Gastrocnemius medialis (tissue), 4 donors: ENCODE data around the gene GTF3C4.

ENCODE experiments used
- POLR2A ChIP-seq, 2 donors: fragments of 450-650 bp; IDR thresholded peaks; one replicate each; pipeline ENCODE4 v1.6.1; 2017; ENCODE audit warnings: antibody characterized with exemption in 2 of 2, mild to moderate bottlenecking in 2 of 2, moderate library complexity in 2 of 2
- TF ChIP-seq, protein P1 (sequence below), 5 experiments: fragments of 450-650 bp in 3 of 5; fragments of 200-600 bp in 2 of 5; sonication (generic) in 2 of 5; IDR thresholded peaks in 4 of 5; conservative IDR thresholded peaks in 1 of 5; 1 replicate in 4 of 5; 2 replicates in 1 of 5; pipeline ENCODE4 v1.5.1; 2016 to 2019; ENCODE audit warnings: antibody characterized with exemption in 5 of 5, mild to moderate bottlenecking in 3 of 5, moderate library complexity in 3 of 5

DNA sequence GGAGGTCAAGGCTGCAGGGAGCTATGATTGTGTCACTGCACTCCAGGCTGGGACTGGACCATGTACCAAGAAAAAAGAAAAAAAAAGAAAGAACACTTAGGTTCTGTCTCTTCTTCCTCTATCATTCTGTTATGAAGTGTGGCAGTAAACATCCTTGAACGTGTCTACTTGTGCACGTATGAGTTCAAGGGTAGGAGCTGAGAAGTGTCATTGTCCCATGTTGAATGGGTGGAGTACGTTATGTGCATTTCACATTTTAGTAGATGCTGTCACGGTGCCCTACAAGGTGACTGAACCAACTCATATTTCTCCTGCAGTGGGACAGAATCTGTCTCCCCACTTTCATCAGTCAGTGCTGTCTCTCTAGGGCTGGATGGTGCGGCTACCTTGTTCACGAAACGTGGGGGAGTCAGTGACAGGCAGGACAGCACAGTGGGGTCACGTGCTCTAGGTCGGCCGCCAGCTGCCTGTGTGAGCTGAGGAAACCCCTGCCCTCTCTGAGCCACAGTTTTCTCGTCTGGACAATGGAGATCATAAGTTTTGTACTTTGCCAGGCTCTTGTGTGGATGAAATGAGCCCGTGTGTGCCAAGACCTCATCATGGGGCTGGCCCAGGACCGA lies 47.2 kb downstream of the GTF3C4 start:
- TF ChIP-seq, protein P1, sequence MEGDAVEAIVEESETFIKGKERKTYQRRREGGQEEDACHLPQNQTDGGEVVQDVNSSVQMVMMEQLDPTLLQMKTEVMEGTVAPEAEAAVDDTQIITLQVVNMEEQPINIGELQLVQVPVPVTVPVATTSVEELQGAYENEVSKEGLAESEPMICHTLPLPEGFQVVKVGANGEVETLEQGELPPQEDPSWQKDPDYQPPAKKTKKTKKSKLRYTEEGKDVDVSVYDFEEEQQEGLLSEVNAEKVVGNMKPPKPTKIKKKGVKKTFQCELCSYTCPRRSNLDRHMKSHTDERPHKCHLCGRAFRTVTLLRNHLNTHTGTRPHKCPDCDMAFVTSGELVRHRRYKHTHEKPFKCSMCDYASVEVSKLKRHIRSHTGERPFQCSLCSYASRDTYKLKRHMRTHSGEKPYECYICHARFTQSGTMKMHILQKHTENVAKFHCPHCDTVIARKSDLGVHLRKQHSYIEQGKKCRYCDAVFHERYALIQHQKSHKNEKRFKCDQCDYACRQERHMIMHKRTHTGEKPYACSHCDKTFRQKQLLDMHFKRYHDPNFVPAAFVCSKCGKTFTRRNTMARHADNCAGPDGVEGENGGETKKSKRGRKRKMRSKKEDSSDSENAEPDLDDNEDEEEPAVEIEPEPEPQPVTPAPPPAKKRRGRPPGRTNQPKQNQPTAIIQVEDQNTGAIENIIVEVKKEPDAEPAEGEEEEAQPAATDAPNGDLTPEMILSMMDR (IDR thresholded peaks at IDR 0.05 in 4 of 5, conservative IDR thresholded peaks at IDR 0.05 in 1 of 5), result no peak
- TF ChIP-seq POLR2A (IDR thresholded peaks at IDR 0.05), result no peak
